HG02610 (cell line): ENCODE data around the gene TENT5C.
A peak's percentile ranks its signal among the peaks of the same experiment; 100 is the strongest.

Source experiments
- ATAC-seq: cut with Tn5 transposase; IDR thresholded peaks from one replicate; pipeline ENCODE4 v1.9.1; 2021; ENCODE audit warnings: mild to moderate bottlenecking, moderate library complexity; ENCODE audit not compliant: unreplicated experiment

Gene TENT5C

DNA sequence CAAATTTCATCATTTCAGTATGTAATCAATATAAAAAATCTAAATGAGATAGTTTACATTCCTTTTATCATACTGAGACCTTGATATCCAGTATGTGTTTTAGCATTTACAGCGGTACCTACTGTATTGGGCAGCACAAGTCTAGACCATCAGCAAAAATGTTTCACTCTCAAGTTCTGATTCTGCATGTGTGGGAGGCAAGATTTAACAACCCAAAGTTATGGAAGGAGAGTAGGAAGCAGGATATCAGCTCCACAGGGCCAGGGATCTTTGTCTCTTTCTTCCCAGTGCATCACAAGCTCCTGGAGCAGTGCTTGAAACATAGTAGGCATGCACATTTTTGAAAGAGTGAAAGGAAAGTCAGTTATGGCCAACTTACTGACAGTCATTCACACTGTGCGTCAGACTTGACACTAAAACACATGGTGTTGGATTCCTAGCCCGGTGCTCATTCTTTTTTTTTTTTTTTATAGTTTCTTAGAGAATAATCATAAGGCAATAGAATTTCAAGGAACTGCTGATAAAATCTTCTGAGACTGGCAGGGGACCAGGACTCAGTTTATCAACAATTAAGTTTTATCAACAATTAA, 6.1 kb downstream of the TENT5C start:
- no peak for ATAC-seq

DNA sequence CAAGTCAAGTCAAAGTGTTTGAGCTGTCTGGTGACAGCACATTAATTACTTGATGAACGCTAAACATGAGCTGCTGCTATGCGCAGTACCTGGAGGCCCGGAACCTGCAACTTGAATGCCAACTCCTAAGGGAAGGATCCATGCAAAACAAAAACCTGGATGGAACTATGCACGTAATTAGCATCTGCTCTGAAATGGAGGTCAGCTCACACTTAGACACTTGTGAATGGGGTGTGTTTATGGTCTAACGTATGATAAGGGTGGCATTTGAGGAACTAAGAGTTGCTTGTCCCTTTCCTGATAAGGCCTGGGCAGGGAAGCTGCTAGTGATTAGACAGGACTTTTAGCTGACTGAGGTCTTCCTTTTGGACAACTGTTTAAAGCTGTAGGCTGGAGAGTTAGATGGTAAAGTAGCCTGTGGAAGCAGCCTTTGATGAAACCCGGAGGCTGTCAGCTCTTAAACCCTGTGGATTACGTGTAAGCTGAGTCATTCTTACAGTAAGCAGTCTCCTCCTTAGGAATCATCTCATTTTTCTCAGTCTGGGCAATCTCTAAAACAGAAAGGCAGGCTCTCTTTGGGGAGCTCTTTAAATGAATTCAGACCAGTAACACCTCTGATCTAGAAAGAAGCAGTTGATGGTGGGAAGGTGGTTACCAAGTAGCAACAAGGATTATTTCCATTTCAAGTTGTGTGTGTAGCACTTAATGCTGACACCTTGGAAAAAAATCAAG, 6.8 kb downstream of the TENT5C start:
- no peak for ATAC-seq

DNA sequence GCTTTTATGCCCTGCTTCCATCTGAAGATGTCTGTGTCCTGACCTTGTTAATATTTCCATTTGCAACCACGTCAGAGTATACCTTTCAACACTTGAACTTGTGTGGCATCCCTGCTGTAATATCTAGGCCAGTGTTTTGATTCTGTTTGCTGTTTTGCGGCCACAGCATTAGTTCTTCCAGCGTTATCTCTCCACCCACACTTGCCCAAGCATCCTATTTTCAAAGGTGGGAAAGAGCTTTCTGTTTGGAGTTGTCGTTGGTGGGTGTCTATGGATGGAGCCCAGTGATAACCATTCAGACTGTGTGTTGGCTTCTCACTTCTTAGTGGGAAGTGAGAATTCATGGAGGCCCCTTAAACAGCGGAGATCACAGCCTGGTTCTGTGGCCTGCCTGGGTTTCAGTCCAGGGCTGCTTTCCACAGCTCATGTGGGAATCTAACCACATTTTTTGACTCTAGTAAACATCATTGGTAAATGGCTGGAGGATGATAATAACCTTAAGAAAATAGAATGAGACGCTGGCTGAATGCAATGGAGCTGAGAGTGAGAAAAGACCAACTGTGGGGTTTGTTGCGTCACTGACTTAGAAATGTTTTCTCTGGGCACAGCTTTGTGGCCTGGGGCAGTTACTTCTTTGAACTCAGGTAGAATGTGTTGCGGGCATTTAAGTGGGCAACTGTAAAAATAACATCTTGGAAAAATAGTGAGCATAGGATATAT, 7.6 kb downstream of the TENT5C start:
- no peak for ATAC-seq

DNA sequence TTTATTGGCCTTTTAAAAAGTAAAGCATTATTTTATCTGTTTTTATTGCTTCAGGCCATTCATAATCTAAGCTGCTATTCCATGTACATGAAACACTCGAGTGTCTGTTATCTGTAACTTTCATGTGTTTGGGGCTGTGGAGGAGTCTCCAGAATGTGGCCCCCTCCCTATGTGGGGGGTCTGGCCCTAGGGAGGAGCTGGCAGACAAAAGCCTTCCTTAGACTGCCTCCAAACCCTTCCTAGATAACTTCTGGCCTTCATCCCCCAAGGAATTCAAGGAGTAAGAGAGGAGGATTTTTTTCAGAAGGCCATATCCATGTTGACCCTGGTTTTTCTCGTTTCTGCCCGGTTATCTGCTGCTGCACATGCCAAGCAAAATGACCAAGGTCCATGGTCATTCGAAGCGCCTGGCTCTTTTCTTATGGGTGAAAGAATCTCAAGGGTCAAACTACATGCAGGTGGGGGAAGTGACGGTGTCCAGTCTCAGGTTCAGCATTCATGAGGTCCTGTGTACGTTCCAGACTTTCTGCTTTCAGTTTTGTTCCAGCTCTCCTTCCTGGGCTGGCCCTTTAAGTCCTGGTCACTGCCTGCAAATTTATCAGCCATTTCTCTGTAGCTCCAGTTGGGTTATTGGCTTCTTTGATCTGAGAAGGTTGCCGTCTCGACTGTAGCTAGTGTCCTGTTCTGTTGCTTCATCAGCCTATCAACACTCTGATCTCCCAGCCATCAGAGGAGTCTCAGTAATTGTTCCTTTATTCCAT, 8.3 kb downstream of the TENT5C start:
- ATAC-seq, result no peak

DNA sequence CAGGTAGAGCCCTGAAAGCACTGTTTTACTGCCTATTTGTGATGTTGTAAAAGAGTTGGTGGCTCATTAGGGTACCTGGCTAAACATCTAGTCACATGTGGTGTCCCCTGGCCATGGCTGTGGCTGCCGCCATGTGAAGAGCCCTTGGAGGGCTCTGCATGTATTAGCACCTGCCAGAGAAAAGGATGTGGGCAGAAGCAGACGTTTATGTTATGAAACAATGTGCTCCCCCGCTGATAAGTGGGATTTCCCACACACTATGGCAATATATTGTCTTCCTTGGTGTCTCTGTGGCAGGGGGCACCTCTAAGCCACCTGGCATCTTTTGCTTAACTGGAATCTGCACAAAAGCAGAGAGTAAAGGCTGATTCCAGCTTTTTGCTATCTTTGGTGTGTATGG, 9.6 kb downstream of the TENT5C start:
- ATAC-seq, result peak; percentile 67

DNA sequence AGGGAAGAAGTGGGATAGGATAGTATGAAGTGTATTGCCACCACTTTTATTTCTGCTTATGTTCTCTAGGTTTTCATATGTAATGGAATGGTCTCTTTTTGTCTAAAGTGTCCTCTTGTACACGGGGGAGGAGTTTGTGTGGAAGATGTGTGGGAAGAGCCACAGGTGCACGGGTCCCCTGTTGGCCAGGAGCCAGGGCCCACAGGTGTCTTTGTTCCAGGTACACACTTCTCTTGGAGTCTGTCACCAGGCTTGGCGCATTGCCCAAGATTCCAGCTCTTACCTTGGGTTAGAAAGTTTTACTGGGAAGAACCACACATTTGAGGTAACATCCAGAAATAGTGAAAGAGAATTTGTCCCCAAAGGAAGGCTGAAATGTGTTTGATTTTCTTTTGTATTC, 10.5 kb downstream of the TENT5C start:
- no peak for ATAC-seq

DNA sequence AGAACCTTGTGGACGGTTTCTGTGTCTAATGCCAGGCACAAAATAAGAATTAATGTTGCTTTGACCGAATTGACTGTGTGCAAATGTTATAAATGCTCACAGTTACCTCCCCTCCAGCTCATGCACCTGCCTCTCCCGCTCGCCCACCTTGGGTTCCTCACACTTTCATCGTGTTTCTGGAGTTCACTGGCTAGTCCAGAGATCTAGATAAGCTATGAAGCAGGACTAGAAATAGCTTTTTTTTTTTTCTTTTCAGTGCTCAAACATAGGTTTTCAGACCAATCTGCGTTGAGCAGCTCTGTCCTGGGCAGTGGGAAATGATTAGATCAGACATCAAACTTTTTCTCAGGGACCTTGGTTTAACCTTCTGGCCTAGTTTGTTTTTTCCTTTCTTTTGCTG, 11.1 kb downstream of the TENT5C start:
- ATAC-seq, result no peak

DNA sequence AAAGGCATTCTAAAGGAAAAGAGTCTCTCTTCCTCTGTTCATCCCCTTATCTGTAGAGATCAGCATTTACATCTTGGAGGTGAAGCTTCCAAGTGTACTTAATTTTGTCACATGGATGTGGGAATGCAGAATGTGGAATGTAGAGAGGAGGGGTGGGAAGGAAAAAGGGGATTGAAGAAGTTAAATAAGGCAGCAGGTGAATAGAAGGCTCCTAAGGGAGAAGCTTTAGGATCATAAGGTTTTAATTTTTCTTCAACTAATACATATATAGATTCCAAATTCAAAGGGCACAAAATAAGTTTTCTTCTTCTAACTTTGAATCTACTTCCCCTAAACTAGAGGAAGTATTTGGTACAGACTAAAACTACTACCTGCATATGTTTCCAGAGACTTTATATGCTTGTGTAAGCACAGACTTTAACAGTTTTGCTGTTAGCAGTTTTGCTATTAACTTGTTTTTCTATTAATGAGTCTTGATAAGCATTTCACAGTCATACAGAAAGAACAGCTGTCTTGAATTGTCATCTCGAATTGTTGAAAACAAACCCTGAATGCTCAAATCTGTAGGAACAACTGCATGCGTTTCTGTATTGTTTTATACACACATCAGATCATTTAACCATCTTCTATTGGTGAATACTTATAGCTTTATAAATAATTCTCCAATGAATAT, 12.7 kb downstream of the TENT5C start:
- no peak for ATAC-seq

DNA sequence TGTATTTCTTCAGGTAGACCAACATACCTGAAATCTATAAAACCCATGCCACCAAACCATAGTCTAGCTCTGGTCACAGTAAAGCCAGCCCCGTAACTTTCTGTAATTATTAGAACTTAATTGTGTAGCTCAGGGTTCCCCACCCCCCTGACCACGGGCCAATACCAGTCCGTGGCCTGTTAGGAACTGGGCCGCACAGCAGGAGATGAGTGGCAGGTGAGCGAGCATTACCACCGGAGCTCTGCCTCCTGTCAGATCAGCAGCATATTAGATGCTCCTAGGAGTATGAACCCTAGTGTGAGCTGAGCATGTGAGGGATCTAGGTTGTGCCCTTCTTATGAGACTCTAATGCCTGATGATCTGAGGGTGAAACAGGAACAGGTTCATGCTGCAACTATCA, 14.6 kb downstream of the TENT5C start:
- no peak for ATAC-seq

DNA sequence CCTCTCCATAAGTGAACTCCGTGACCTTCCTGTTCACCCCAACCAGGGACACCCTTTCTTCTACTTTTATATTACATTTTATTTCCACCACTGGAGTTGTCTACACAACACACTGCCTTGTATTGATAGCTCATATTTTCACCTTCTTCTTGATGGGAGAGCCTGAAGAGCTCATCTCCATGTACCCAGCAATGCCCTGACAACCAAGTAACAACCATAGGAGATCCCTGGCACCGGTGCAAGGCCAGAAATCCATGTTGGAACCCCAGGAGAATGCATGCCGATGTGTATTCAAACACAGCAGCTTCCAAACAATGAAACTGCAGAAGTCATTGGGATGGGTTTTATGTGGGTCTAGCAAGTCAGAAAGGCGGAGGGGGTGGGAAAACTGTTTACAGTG, 15.5 kb downstream of the TENT5C start:
- no peak for ATAC-seq

DNA sequence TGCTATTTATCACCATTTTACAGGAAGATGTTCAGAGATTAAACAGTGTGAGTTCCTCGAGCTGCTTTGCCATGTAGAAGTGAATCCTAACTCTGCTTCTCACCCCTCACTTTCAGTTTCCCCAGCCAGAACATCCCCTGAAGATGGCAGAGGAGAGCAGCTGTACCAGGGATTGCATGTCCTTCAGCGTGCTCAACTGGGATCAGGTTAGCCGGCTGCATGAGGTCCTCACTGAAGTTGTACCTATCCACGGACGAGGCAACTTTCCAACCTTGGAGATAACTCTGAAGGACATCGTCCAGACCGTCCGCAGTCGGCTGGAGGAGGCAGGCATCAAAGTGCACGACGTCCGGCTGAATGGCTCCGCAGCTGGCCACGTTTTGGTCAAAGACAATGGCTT, 16.9 kb downstream of the TENT5C start:
- no peak for ATAC-seq

DNA sequence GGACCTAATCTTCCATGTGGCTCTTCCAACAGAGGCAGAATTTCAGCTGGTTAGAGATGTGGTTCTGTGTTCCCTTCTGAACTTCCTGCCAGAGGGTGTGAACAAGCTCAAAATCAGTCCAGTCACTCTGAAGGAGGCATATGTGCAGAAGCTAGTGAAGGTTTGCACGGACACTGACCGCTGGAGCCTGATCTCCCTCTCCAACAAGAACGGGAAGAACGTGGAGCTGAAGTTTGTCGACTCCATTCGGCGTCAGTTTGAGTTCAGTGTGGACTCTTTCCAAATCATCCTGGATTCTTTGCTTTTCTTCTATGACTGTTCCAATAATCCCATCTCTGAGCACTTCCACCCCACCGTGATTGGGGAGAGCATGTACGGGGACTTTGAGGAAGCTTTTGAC, 17.3 kb downstream of the TENT5C start:
- ATAC-seq, result no peak

DNA sequence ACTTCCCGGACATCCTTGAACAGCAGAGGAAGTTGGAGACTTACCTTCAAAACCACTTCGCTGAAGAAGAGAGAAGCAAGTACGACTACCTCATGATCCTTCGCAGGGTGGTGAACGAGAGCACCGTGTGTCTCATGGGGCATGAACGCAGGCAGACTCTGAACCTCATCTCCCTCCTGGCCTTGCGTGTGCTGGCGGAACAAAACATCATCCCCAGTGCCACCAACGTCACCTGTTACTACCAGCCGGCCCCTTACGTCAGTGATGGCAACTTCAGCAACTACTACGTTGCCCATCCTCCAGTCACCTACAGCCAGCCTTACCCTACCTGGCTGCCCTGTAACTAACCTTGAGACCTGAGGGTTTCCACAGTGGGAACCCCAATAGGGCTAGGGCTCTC, 17.9 kb downstream of the TENT5C start:
- ATAC-seq, result no peak

DNA sequence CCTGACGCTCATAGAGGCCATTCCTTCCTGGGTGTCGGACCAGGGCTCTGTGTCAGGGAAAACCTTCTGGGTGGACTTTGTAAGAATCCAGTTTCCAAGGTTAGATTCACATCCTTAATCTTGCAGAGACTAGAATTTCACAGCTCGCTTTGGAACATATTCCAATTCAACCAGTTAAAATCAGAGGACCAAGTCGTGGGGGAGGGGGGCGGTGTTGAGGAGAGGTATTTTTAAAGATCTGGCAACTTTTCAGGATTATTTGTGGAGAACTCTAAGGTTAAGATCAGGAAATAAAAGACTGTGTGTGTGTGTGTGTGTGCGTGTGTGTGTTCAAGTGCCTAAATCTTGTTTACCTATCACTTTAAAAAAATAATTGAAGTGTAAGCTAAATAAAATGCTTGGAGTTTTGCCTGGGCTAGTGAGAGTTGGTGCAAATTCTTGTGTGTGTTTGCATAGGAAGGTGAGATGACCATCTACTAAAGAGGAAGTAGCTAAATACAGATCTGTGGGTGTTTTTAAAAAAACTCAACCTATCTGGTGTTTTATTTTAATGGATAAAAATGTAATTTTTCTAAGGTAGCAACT, 21.8 kb downstream of the TENT5C start:
- ATAC-seq, result no peak

DNA sequence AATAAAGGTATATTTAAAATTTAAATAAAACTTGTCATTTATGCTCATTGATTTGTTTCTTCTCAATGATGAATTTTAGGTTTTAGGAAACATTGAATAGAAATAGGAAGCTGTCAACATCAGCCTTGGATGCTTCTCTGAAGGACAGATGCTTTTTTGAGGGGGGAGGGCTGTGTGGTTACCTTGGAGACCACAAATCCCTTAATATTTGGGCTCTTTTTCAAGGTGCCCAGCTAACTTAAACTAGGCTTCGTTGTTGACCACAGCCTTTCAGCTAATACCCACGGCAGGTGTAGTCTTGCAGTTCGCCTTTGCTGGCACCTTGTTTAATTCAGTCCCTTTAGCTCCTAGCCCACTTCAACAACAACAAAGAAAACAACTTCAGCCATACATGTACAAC, 22.5 kb downstream of the TENT5C start:
- ATAC-seq, result no peak

DNA sequence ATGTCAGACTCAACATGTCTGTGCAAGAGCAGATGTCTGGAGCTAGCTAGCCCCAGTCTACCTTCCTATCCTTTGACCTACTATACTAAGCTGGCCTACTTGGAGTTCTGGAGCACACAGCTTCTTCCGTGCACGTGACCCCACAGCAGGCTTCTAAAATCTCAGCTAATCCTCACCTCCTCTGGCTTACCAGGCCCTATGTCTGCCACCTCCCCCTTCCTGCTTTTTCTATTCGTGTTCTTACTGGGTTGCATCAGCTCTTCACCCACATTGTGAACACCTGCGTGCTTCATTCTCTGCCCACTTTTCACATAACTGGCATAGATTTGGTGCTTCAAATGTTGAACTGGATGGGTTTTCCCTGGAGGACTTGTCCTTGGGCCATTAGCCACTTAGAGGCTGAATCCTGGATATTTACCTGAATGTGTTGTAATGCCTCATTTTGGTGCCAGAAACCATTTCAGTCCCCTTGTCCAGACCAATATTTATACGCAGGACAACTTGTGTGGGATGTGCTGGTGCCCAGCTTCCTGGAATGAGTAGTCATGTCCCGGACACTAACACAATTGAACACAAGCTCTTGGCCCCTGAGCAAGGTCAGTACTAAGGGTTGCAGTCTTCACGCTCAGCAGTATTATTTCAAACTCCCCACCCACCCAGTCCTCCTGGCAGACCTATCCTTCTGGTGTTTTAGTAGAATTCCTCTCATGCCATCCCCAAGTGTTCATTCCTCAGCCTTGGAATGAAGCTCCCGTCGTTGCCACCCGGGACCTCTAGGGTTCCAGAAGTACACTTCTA, 24.0 kb downstream of the TENT5C start:
- ATAC-seq, result no peak

DNA sequence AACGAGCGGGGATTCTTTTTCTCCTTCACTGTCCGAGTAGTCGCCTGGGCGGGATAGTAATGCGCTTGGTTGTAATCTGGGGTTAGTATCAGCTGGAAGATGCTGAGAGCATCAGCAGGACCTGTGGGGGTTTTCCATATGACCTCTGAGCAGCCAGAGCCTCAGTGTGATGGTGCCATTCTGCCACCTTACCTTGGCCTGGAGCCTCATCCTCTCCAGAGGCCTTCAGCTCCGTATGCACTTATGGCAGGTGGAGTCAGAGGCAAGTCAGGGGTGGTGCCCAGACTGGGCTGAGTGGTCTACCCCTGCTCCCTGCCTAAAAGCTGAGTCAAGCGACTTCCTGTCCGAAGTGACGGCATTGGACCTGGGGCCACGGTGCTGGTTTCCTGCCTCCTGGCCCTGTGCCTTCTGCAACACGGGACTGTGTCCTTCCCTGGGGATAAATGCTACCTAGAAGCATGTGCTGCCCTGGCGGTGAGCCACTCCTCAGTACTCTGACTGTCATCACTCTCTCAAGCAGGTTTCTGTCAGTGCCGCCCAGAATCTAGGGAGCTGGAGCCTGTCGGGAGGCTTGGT, 24.7 kb downstream of the TENT5C start:
- no peak for ATAC-seq

DNA sequence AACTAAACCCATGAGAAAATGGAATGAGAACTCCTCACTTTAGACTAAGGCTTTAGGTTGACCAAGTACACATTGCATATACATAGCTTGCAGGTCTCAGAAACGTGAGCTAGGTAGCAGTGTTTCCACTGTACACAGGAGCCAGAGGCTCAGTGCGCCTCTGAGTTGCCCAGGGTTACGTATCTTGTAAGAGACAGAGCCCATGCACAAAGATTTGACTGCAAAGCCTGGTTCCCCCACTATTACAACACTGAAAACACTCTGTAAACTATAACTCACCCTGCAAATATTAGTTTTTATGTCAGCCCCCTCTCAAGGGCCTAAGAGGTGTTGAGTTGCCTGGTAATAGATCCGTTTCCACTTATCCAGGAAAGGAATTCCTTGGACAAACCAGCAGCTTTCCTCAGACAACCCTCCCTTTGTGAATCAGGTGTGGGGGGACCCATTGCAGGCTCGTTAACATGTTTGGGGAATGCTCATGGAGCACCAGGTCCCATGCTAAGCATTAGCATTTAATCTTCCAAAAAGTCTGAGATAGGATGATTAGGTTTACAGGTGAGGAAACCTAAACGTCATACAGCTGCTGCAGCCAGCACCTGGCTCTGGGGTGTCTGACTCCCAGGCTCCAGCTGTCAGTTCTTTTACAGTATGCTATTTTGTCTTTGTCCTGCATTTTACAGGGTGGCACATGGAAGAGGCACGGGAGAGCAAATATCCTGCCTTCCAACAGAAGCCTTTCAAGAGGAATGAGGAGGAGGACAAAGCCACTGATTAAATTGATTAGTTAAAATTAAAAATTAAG, 25.7 kb downstream of the TENT5C start:
- ATAC-seq, result no peak
